NCI-H345 treated with DMSO at 0.1 percent for 48 hours (cell line): ENCODE measurements around the gene VWA3B.
"Not testable (repeated sequence)": the region's sequence is repeated elsewhere in the genome, so short reads cannot be mapped to it uniquely, and the experiment has no call there.

Experiments
- DNase-seq: peaks from one replicate; lab custom pipeline; 2025; ENCODE audit not compliant: unreplicated experiment; lab: John Stamatoyannopoulos, UW

VWA3B gene

GRCh38 chr2:98130073-98130472 lies 43.1 kb downstream of the VWA3B start:
- not testable (repeated sequence) for DNase-seq

- no peak for DNase-seq
Observed at GRCh38 chr2:98134172-98135005, 47.4 kb downstream of the VWA3B start.

GRCh38 chr2:98137196-98137595 lies 50.2 kb downstream of the VWA3B start:
- no peak for DNase-seq

GRCh38 chr2:98138978-98139377 lies 52.0 kb downstream of the VWA3B start:
- not testable (repeated sequence) for DNase-seq

- DNase-seq, result no peak
Observed at GRCh38 chr2:98140210-98140609, 53.2 kb downstream of the VWA3B start.

- no peak for DNase-seq
Observed at GRCh38 chr2:98142106-98142791, 55.3 kb downstream of the VWA3B start.

- no peak for DNase-seq
Observed at GRCh38 chr2:98145070-98145469, 58.1 kb downstream of the VWA3B start.

- not testable (repeated sequence) for DNase-seq
Observed at GRCh38 chr2:98147900-98148299, 60.9 kb downstream of the VWA3B start.

GRCh38 chr2:98148595-98149332 lies 61.8 kb downstream of the VWA3B start:
- DNase-seq, result no peak

- no peak for DNase-seq
Observed at GRCh38 chr2:98149333-98149697, 62.3 kb downstream of the VWA3B start.

GRCh38 chr2:98153481-98153880 lies 66.5 kb downstream of the VWA3B start:
- DNase-seq, result no peak

- no peak for DNase-seq
Observed at GRCh38 chr2:98155291-98155690, 68.3 kb downstream of the VWA3B start.

GRCh38 chr2:98155716-98156115 lies 68.7 kb downstream of the VWA3B start:
- no peak for DNase-seq

GRCh38 chr2:98156304-98156703 lies 69.3 kb downstream of the VWA3B start:
- no peak for DNase-seq

- DNase-seq, result no peak
Observed at GRCh38 chr2:98157557-98157956, 70.6 kb downstream of the VWA3B start.

GRCh38 chr2:98158305-98158704 lies 71.3 kb downstream of the VWA3B start:
- no peak for DNase-seq

GRCh38 chr2:98160554-98160953 lies 73.6 kb downstream of the VWA3B start:
- DNase-seq, result no peak

GRCh38 chr2:98161186-98161585 lies 74.2 kb downstream of the VWA3B start:
- DNase-seq, result no peak

- no peak for DNase-seq
Observed at GRCh38 chr2:98164256-98164655, 77.3 kb downstream of the VWA3B start.

- no peak for DNase-seq
Observed at GRCh38 chr2:98165516-98166071, 78.6 kb downstream of the VWA3B start.

GRCh38 chr2:98167916-98168315 lies 80.9 kb downstream of the VWA3B start:
- DNase-seq, result no peak
